NB4 (cell line): ENCODE measurements around the gene MDGA2.

Source experiments
- POLR2A ChIP-seq: IDR thresholded peaks from 2 replicates; pipeline ENCODE4 v1.6.1; 2011; ENCODE audit warnings: mild to moderate bottlenecking; ENCODE audit not compliant: insufficient read length; ENCODE audit errors: extremely low read depth
- TF ChIP-seq, protein P1 (sequence below): IDR thresholded peaks from one replicate; pipeline ENCODE4 v1.5.1; 2012; ENCODE audit warnings: low read depth, low read length

GRCh38 chr14:47220096-47220495 is 455.3 kb downstream of the MDGA2 start:
- TF ChIP-seq, protein P1, sequence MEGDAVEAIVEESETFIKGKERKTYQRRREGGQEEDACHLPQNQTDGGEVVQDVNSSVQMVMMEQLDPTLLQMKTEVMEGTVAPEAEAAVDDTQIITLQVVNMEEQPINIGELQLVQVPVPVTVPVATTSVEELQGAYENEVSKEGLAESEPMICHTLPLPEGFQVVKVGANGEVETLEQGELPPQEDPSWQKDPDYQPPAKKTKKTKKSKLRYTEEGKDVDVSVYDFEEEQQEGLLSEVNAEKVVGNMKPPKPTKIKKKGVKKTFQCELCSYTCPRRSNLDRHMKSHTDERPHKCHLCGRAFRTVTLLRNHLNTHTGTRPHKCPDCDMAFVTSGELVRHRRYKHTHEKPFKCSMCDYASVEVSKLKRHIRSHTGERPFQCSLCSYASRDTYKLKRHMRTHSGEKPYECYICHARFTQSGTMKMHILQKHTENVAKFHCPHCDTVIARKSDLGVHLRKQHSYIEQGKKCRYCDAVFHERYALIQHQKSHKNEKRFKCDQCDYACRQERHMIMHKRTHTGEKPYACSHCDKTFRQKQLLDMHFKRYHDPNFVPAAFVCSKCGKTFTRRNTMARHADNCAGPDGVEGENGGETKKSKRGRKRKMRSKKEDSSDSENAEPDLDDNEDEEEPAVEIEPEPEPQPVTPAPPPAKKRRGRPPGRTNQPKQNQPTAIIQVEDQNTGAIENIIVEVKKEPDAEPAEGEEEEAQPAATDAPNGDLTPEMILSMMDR, result no peak
- TF ChIP-seq POLR2A, result no peak
